HG03196 (cell line): ENCODE data around the gene COL15A1.
"Not testable (repeated sequence)": the region's sequence is repeated elsewhere in the genome, so short reads cannot be mapped to it uniquely, and the experiment has no call there.

ENCODE experiments used
- ATAC-seq: cut with Tn5 transposase; IDR thresholded peaks from one replicate; pipeline ENCODE4 v1.9.1; 2021; ENCODE audit not compliant: unreplicated experiment

COL15A1 gene

GRCh38 chr9:99010393-99010792 is 66.7 kb downstream of the COL15A1 start:
- not testable (repeated sequence) for ATAC-seq

- no peak for ATAC-seq
Measured at GRCh38 chr9:99011161-99011709, 67.5 kb downstream of the COL15A1 start.

- ATAC-seq = no peak
Measured at GRCh38 chr9:99012957-99013512, 69.3 kb downstream of the COL15A1 start.

GRCh38 chr9:99013550-99013949 is 69.8 kb downstream of the COL15A1 start:
- no peak for ATAC-seq

- ATAC-seq = no peak
Measured at GRCh38 chr9:99015448-99015847, 71.7 kb downstream of the COL15A1 start.

GRCh38 chr9:99015890-99016289 is 72.2 kb downstream of the COL15A1 start:
- ATAC-seq = no peak

- ATAC-seq = no peak
Measured at GRCh38 chr9:99016681-99017387, 73.1 kb downstream of the COL15A1 start.

GRCh38 chr9:99018653-99019052 is 74.9 kb downstream of the COL15A1 start:
- no peak for ATAC-seq

- no peak for ATAC-seq
Measured at GRCh38 chr9:99019510-99020331, 76.0 kb downstream of the COL15A1 start.

- ATAC-seq = no peak
Measured at GRCh38 chr9:99020786-99021436, 77.2 kb downstream of the COL15A1 start.

- ATAC-seq = no peak
Measured at GRCh38 chr9:99021512-99021911, 77.8 kb downstream of the COL15A1 start.

GRCh38 chr9:99023231-99023630 is 79.5 kb downstream of the COL15A1 start:
- no peak for ATAC-seq

- no peak for ATAC-seq
Measured at GRCh38 chr9:99023831-99024230, 80.1 kb downstream of the COL15A1 start.

- no peak for ATAC-seq
Measured at GRCh38 chr9:99024959-99025358, 81.3 kb downstream of the COL15A1 start.

- no peak for ATAC-seq
Measured at GRCh38 chr9:99025616-99026270, 82.0 kb downstream of the COL15A1 start.

GRCh38 chr9:99026271-99026955 is 82.7 kb downstream of the COL15A1 start:
- no peak for ATAC-seq

- ATAC-seq = no peak
Measured at GRCh38 chr9:99026956-99027298, 83.2 kb downstream of the COL15A1 start.

- no peak for ATAC-seq
Measured at GRCh38 chr9:99027443-99027842, 83.7 kb downstream of the COL15A1 start.

GRCh38 chr9:99029083-99029645 is 85.5 kb downstream of the COL15A1 start:
- ATAC-seq = no peak

- no peak for ATAC-seq
Measured at GRCh38 chr9:99030092-99030511, 86.4 kb downstream of the COL15A1 start.
